ENCODE results near the gene PLCB4.
"Not testable (repeated sequence)": the region's sequence is repeated elsewhere in the genome, so short reads cannot be mapped to it uniquely, and the experiment has no call there.

Gene PLCB4

GRCh38 chr20:9360431-9360830 lies 291.5 kb downstream of the PLCB4 start:
- no peak for DNase-seq (ENCODE audit: low read depth, low spot score)
- H3K4me3 ChIP-seq (ENCODE audit: low read length), result no peak overlapping the region

GRCh38 chr20:9363673-9364072 lies 294.8 kb downstream of the PLCB4 start:
- no peak overlapping the region for H3K4me3 ChIP-seq (ENCODE audit: low read length)
- DNase-seq (ENCODE audit: low read depth, low spot score), result no peak

- no peak overlapping the region for H3K4me3 ChIP-seq (ENCODE audit: low read length)
Observed at GRCh38 chr20:9367328-9367727, 298.4 kb downstream of the PLCB4 start.

GRCh38 chr20:9367746-9368145 lies 298.9 kb downstream of the PLCB4 start:
- no peak for DNase-seq (ENCODE audit: low read depth, low spot score)
- H3K4me3 ChIP-seq (ENCODE audit: low read length), result no peak overlapping the region

More at GRCh38 chr20:9367328-9367727, 298.4 kb downstream of the PLCB4 start:
- DNase-seq (ENCODE audit: low read depth, low spot score), result no peak

GRCh38 chr20:9368893-9369292 lies 300.0 kb downstream of the PLCB4 start:
- H3K4me3 ChIP-seq (ENCODE audit: low read length), result no peak overlapping the region
- DNase-seq (ENCODE audit: low read depth, low spot score), result no peak

GRCh38 chr20:9369557-9369956 lies 300.7 kb downstream of the PLCB4 start:
- no peak overlapping the region for H3K4me3 ChIP-seq (ENCODE audit: low read length)
- DNase-seq (ENCODE audit: low read depth, low spot score), result no peak

- no peak overlapping the region for H3K4me3 ChIP-seq (ENCODE audit: low read length)
- DNase-seq (ENCODE audit: low read depth, low spot score), result no peak
Observed at GRCh38 chr20:9374072-9374471, 305.2 kb downstream of the PLCB4 start.

GRCh38 chr20:9374480-9374879 lies 305.6 kb downstream of the PLCB4 start:
- no peak for DNase-seq (ENCODE audit: low read depth, low spot score)
- no peak overlapping the region for H3K4me3 ChIP-seq (ENCODE audit: low read length)

- no peak for DNase-seq (ENCODE audit: low read depth, low spot score)
- H3K4me3 ChIP-seq (ENCODE audit: low read length), result no peak overlapping the region
Observed at GRCh38 chr20:9375221-9375681, 306.4 kb downstream of the PLCB4 start.

GRCh38 chr20:9377007-9377406 lies 308.1 kb downstream of the PLCB4 start:
- no peak for DNase-seq (ENCODE audit: low read depth, low spot score)
- no peak overlapping the region for H3K4me3 ChIP-seq (ENCODE audit: low read length)

- H3K4me3 ChIP-seq (ENCODE audit: low read length); DNase-seq (ENCODE audit: low read depth, low spot score): not testable (repeated sequence)
Observed at GRCh38 chr20:9385345-9386310, 316.7 kb downstream of the PLCB4 start.

- H3K4me3 ChIP-seq (ENCODE audit: low read length), result no peak overlapping the region
- no peak for DNase-seq (ENCODE audit: low read depth, low spot score)
Observed at GRCh38 chr20:9388160-9388812, 319.4 kb downstream of the PLCB4 start.

GRCh38 chr20:9388813-9389161 lies 319.9 kb downstream of the PLCB4 start:
- DNase-seq (ENCODE audit: low read depth, low spot score), result no peak

GRCh38 chr20:9389346-9389745 lies 320.5 kb downstream of the PLCB4 start:
- DNase-seq (ENCODE audit: low read depth, low spot score), result no peak

More at GRCh38 chr20:9388813-9389161, 319.9 kb downstream of the PLCB4 start:
- no peak overlapping the region for H3K4me3 ChIP-seq (ENCODE audit: low read length)

GRCh38 chr20:9390441-9390840 lies 321.6 kb downstream of the PLCB4 start:
- DNase-seq (ENCODE audit: low read depth, low spot score), result no peak
- no peak overlapping the region for H3K4me3 ChIP-seq (ENCODE audit: low read length)

More at GRCh38 chr20:9389346-9389745, 320.5 kb downstream of the PLCB4 start:
- no peak overlapping the region for H3K4me3 ChIP-seq (ENCODE audit: low read length)

- no peak for DNase-seq (ENCODE audit: low read depth, low spot score)
- no peak overlapping the region for H3K4me3 ChIP-seq (ENCODE audit: low read length)
Observed at GRCh38 chr20:9392892-9393857, 324.3 kb downstream of the PLCB4 start.

- H3K4me3 ChIP-seq (ENCODE audit: low read length), result no peak overlapping the region
- no peak for DNase-seq (ENCODE audit: low read depth, low spot score)
Observed at GRCh38 chr20:9395971-9396370, 327.1 kb downstream of the PLCB4 start.

- DNase-seq (ENCODE audit: low read depth, low spot score), result no peak
- H3K4me3 ChIP-seq (ENCODE audit: low read length), result no peak overlapping the region
Observed at GRCh38 chr20:9397928-9398327, 329.0 kb downstream of the PLCB4 start.

GRCh38 chr20:9398882-9399281 lies 330.0 kb downstream of the PLCB4 start:
- DNase-seq (ENCODE audit: low read depth, low spot score), result no peak

More at GRCh38 chr20:9398882-9399281, 330.0 kb downstream of the PLCB4 start:
- H3K4me3 ChIP-seq (ENCODE audit: low read length), result no peak overlapping the region
